ENCODE data around the gene CAMTA1. TPM values are rescaled to one million over a fixed set of nuclear protein-coding genes. Genes with fewer than 3 reads are reported as not detected.

The CAMTA1 gene
- total RNA-seq, 1 donor from 2014 or later, result 63.8 TPM

- TF ChIP-seq CTCF (IDR thresholded peaks at IDR 0.05), result no peak
- no peaks in the 10 kb centered on the region for H3K9me3 Mint-ChIP-seq (ENCODE audit: low read depth)
- H3K4me1 Mint-ChIP-seq (ENCODE audit: low read depth), result peaks cover 4% of the 10 kb centered on the region
- no peak overlapping the region for H3K4me3 Mint-ChIP-seq (ENCODE audit: unreplicated experiment)
- H3K27ac Mint-ChIP-seq (ENCODE audit: unreplicated experiment), result no peak overlapping the region
- no peak for DNase-seq (ENCODE audit: low spot score)
- H3K27me3 Mint-ChIP-seq (ENCODE audit: low read depth), result no peaks in the 10 kb centered on the region
- H3K36me3 Mint-ChIP-seq (ENCODE audit: low read depth), result no peaks in the 10 kb centered on the region
Observed at GRCh38 chr1:7462617-7463016, 677.4 kb downstream of the CAMTA1 start.

- TF ChIP-seq CTCF (IDR thresholded peaks at IDR 0.05), result no peak
- Mint-ChIP-seq H3K9me3 (ENCODE audit: low read depth) (no peaks in the 10 kb centered on the region), H3K4me1 (ENCODE audit: low read depth) (peaks cover 9% of the 10 kb centered on the region), H3K36me3 (ENCODE audit: low read depth) (no peaks in the 10 kb centered on the region), H3K27me3 (ENCODE audit: low read depth) (no peaks in the 10 kb centered on the region), H3K27ac (ENCODE audit: unreplicated experiment) (no peak overlapping the region), H3K4me3 (ENCODE audit: unreplicated experiment) (no peak overlapping the region)
- no peak for DNase-seq (ENCODE audit: low spot score)
Observed at GRCh38 chr1:7463526-7463925, 678.3 kb downstream of the CAMTA1 start.

GRCh38 chr1:7464736-7465135, 679.5 kb downstream of the CAMTA1 start:
- Mint-ChIP-seq H3K36me3 (ENCODE audit: low read depth) (no peaks in the 10 kb centered on the region), H3K9me3 (ENCODE audit: low read depth) (peaks cover 3% of the 10 kb centered on the region), H3K27me3 (ENCODE audit: low read depth) (no peaks in the 10 kb centered on the region), H3K27ac (ENCODE audit: unreplicated experiment) (no peak overlapping the region), H3K4me1 (ENCODE audit: low read depth) (peaks cover 21% of the 10 kb centered on the region), H3K4me3 (ENCODE audit: unreplicated experiment) (no peak overlapping the region)
- no peak for DNase-seq (ENCODE audit: low spot score)
- no peak for TF ChIP-seq CTCF (IDR thresholded peaks at IDR 0.05)

- no peak for DNase-seq (ENCODE audit: low spot score)
- peaks cover 48% of the 10 kb centered on the region for H3K4me1 Mint-ChIP-seq (ENCODE audit: low read depth)
Observed at GRCh38 chr1:7467476-7468175, 682.4 kb downstream of the CAMTA1 start.

GRCh38 chr1:7468248-7468647, 683.0 kb downstream of the CAMTA1 start:
- no peak for TF ChIP-seq CTCF (IDR thresholded peaks at IDR 0.05)
- H3K9me3 Mint-ChIP-seq (ENCODE audit: low read depth), result peaks cover 3% of the 10 kb centered on the region
- H3K27ac Mint-ChIP-seq (ENCODE audit: unreplicated experiment), result no peak overlapping the region
- H3K36me3 Mint-ChIP-seq (ENCODE audit: low read depth), result no peaks in the 10 kb centered on the region
- no peak overlapping the region for H3K4me3 Mint-ChIP-seq (ENCODE audit: unreplicated experiment)
- H3K4me1 Mint-ChIP-seq (ENCODE audit: low read depth), result peaks cover 46% of the 10 kb centered on the region
- no peak for DNase-seq (ENCODE audit: low spot score)
- H3K27me3 Mint-ChIP-seq (ENCODE audit: low read depth), result no peaks in the 10 kb centered on the region

More at GRCh38 chr1:7467476-7468175, 682.4 kb downstream of the CAMTA1 start:
- Mint-ChIP-seq H3K9me3 (ENCODE audit: low read depth) (peaks cover 3% of the 10 kb centered on the region), H3K27ac (ENCODE audit: unreplicated experiment) (no peak overlapping the region), H3K27me3 (ENCODE audit: low read depth) (no peaks in the 10 kb centered on the region), H3K4me3 (ENCODE audit: unreplicated experiment) (no peak overlapping the region), H3K36me3 (ENCODE audit: low read depth) (no peaks in the 10 kb centered on the region)
- TF ChIP-seq CTCF (IDR thresholded peaks at IDR 0.05), result no peak
